B cell (primary cell): Measurements from ENCODE around the gene MBNL1. TPM values are rescaled to one million over a fixed set of nuclear protein-coding genes. Genes with fewer than 3 reads are reported as not detected.
A peak's percentile ranks its signal among the peaks of the same experiment; 100 is the strongest.

Source experiments
- ATAC-seq: fragments of 200-7000 bp; cut with Tn5 transposase; one replicate; pipeline ENCODE4 v1.10.0; 2021; ENCODE audit warnings: low read depth, mild to moderate bottlenecking, moderate number of reproducible peaks, moderate library complexity
- CTCF ChIA-PET: fragments of 350-600 bp; sonication (Branson Sonifier 250); formaldehyde crosslinking; loops from one replicate; lab custom pipeline; 2021; ENCODE audit warnings: antibody characterized with exemption, inconsistent platforms; lab: Charles Lee
- POLR2A ChIA-PET: fragments of 350-600 bp; sonication (Branson Sonifier 250); formaldehyde crosslinking; loops from one replicate; lab custom pipeline; 2021; ENCODE audit warnings: antibody characterized with exemption; lab: Charles Lee
- DNase-seq: peaks from one replicate; pipeline ENCODE4 v3.0.0; 2013
- H2AFZ ChIP-seq: 2 replicates; pipeline ENCODE4 v1.6.1; 2012; ENCODE audit warnings: mild to moderate bottlenecking, low read depth, low read length; ENCODE audit not compliant: insufficient read depth, poor library complexity, severe bottlenecking
- H3K27ac ChIP-seq, 2 donors: 1 replicate in 1 of 2; 2 replicates in 1 of 2; pipeline ENCODE4 v1.5.1; 2012 to 2013; ENCODE audit warnings: low read length in 2 of 2, mild to moderate bottlenecking in 2 of 2, moderate library complexity in 1 of 2
- H3K27me3 ChIP-seq, 4 experiments: fragments of 200-600 bp in 1 of 4; sonication (generic) in 1 of 4; replicated peaks in 1 of 4; 1 replicate in 2 of 4; 2 replicates in 2 of 4; pipeline versions ENCODE4 v1.6.1 to v1.7.0; 2013 to 2016; ENCODE audit warnings: low read length in 3 of 4, mild to moderate bottlenecking in 2 of 4, mixed read lengths in 1 of 4, moderate library complexity in 1 of 4; ENCODE audit not compliant: insufficient read depth in 4 of 4, control insufficient read depth in 3 of 4; ENCODE audit errors: control extremely low read depth in 1 of 4
- H3K36me3 ChIP-seq, 2 experiments: replicated peaks in 1 of 2; 1 replicate in 1 of 2; 2 replicates in 1 of 2; pipeline versions ENCODE4 v1.6.1 to v1.7.1; 2013; ENCODE audit warnings: low read length in 1 of 2; ENCODE audit not compliant: insufficient read depth in 2 of 2, control insufficient read depth in 1 of 2; ENCODE audit errors: control extremely low read depth in 1 of 2, extremely low read depth in 1 of 2
- H3K4me1 ChIP-seq, 2 donors: fragments of 200-600 bp in 1 of 2; sonication (generic) in 1 of 2; 1 replicate in 1 of 2; 2 replicates in 1 of 2; pipeline versions ENCODE4 v1.5.1 to v1.6.1; 2013 to 2017; ENCODE audit warnings: low read length in 2 of 2; ENCODE audit not compliant: control insufficient read depth in 2 of 2, insufficient read depth in 2 of 2
- H3K4me2 ChIP-seq: replicated peaks from 2 replicates; pipeline ENCODE3; 2012; ENCODE audit warnings: mild to moderate bottlenecking, low read depth, low read length; ENCODE audit not compliant: poor library complexity, severe bottlenecking
- H3K4me3 ChIP-seq, 5 experiments: fragments of 200-600 bp in 1 of 5; sonication (generic) in 1 of 5; 1 replicate in 3 of 5; 2 replicates in 2 of 5; pipeline versions ENCODE4 v1.5.1 to v1.7.0; 2011 to 2016; ENCODE audit warnings: low read length in 4 of 5, mild to moderate bottlenecking in 4 of 5, low read depth in 2 of 5, control low read depth in 1 of 5, moderate library complexity in 1 of 5; ENCODE audit not compliant: insufficient read depth in 1 of 5; ENCODE audit errors: control extremely low read depth in 1 of 5, extremely low read depth in 1 of 5
- H3K79me2 ChIP-seq: fragments of 200-600 bp; sonication (generic); one replicate; pipeline ENCODE4 v1.6.0; 2016; ENCODE audit warnings: low read length; ENCODE audit not compliant: control insufficient read depth, insufficient read depth
- H3K9ac ChIP-seq: fragments of 200-600 bp; sonication (generic); 2 replicates; pipeline ENCODE4 v1.6.1; 2017; ENCODE audit warnings: mild to moderate bottlenecking, low read length, moderate library complexity
- H3K9me3 ChIP-seq, 3 donors: one replicate each; pipeline versions ENCODE4 v1.6.1 to v1.7.1; 2013; ENCODE audit warnings: low read length in 2 of 3; ENCODE audit not compliant: control insufficient read depth in 2 of 3, insufficient read depth in 1 of 3; ENCODE audit errors: control extremely low read depth in 1 of 3
- H4K20me1 ChIP-seq: 2 replicates; pipeline ENCODE4 v1.6.0; 2012; ENCODE audit warnings: mild to moderate bottlenecking, low read length; ENCODE audit not compliant: insufficient read depth, control insufficient read depth, poor library complexity, severe bottlenecking
- H3K27ac Mint-ChIP-seq: one replicate; pipeline ENCODE4 v1.8.0; 2021; ENCODE audit warnings: mixed read lengths
- H3K27me3 Mint-ChIP-seq: one replicate; pipeline ENCODE4 v1.8.0; 2021; ENCODE audit warnings: mixed read lengths
- H3K4me1 Mint-ChIP-seq: one replicate; pipeline ENCODE4 v1.8.0; 2021; ENCODE audit warnings: mixed read lengths
- H3K4me3 Mint-ChIP-seq: one replicate; pipeline ENCODE4 v1.8.0; 2021; ENCODE audit warnings: mixed read lengths
- H3K9me3 Mint-ChIP-seq: one replicate; pipeline ENCODE4 v1.8.0; 2022; ENCODE audit warnings: mixed read lengths; ENCODE audit not compliant: insufficient read depth
- CTCF ChIP-seq: fragments of 200-600 bp; IDR thresholded peaks from one replicate; pipeline ENCODE4 v1.8.0; 2022; ENCODE audit warnings: antibody characterized with exemption, mild to moderate bottlenecking
- EZH2 ChIP-seq: IDR thresholded peaks from 2 replicates; pipeline ENCODE4 v1.6.1; 2012; ENCODE audit warnings: borderline replicate concordance, low read depth, mild to moderate bottlenecking, moderate library complexity, low read length; ENCODE audit not compliant: insufficient read depth, poor library complexity, severe bottlenecking
- WGBS: methylation state at CpG from one replicate; pipeline ENCODE4 v1.1.5; 2013; ENCODE audit warnings: missing lambda C conversion rate; ENCODE audit not compliant: insufficient coverage; 5-methylcytosine and 5-hydroxymethylcytosine counted together
- intact Hi-C: fragments of 100-400 bp; cut with micrococcal nuclease; formaldehyde crosslinking; loops from one replicate; pipeline ENCODE4 v1.10.0; 2022
- polyA plus RNA-seq: library from polyadenylated mRNA; depleted of rRNA; stranded (reverse); fragments of >200 nt; gene quantifications from 2 replicates; pipeline ENCODE4 v1.2.3, GENCODE V29; 2012
- total RNA-seq, 2 donors: library from RNA; stranded (reverse); fragments of 120-200 nt in 1 of 2; gene quantifications; 1 replicate in 1 of 2; 2 replicates in 1 of 2; pipeline versions ENCODE4 v1.2.3 to v1.2.4, GENCODE V29; 2013 to 2022

MBNL1 gene
- total and polyA plus RNA-seq, 2 donors (not counting 1 experiment from before 2014, with no cell fraction given) = 195 to 505 TPM

GRCh38 chr3:152307829-152308474 is 39.2 kb downstream of the MBNL1 start:
- no peak overlapping the region for H3K9ac ChIP-seq
- no peaks in the 10 kb centered on the region for H3K27me3 ChIP-seq
- ATAC-seq (no peak), DNase-seq (no peak)
- peaks cover 6% of the 10 kb centered on the region for H4K20me1 ChIP-seq
- peak overlapping the region in 1 of 2 donors; percentile 60 for H3K27ac ChIP-seq
- H3K36me3 ChIP-seq = peaks cover 0 to 32% of the 10 kb centered on the region in 2 experiments
- Mint-ChIP-seq H3K4me3 (no peak overlapping the region), H3K4me1 (peaks cover 61% of the 10 kb centered on the region), H3K27me3 (no peaks in the 10 kb centered on the region), H3K9me3 (no peaks in the 10 kb centered on the region), H3K27ac (peak overlapping the region; percentile 39)
- peaks cover 15 to 30% of the 10 kb centered on the region in 2 donors for H3K4me1 ChIP-seq
- H2AFZ ChIP-seq = no peak overlapping the region
- intact Hi-C loops = loop anchor here (2.0 to 5.0 kb wide), 2 partner anchors 15 to 36 kb away; no protein-coding TSS in a partner anchor
- TF ChIP-seq CTCF = no peak
- TF ChIP-seq EZH2 = no peak
- CTCF ChIA-PET = interaction anchor here (1.4 to 2.1 kb wide), 2 partner anchors 16 to 124 kb away, joined by 5 read pairs; no protein-coding TSS in a partner anchor
- POLR2A ChIA-PET = interaction anchor here (0.6 kb wide), 1 partner anchor 136 kb away, joined by 3 read pairs; no protein-coding TSS in a partner anchor
- no CpG with 5 or more reads among the region's 1 CpG for WGBS
- H3K79me2 ChIP-seq = peaks cover 99% of the 10 kb centered on the region
- peaks cover 0 to 3% (median 0%) of the 10 kb centered on the region in 3 donors for H3K9me3 ChIP-seq
- H3K4me2 ChIP-seq = no peak overlapping the region
- H3K4me3 ChIP-seq = no peak overlapping the region

GRCh38 chr3:152308475-152308844 is 39.7 kb downstream of the MBNL1 start:
- ATAC-seq = no peak
- H3K36me3 ChIP-seq = peaks cover 2 to 35% of the 10 kb centered on the region in 2 experiments
- H3K4me1 ChIP-seq = peaks cover 18 to 30% of the 10 kb centered on the region in 2 donors
- no peak overlapping the region for H3K4me2 ChIP-seq
- POLR2A ChIA-PET = no interaction called here
- H3K9ac ChIP-seq = no peak overlapping the region
- peak overlapping the region in 1 of 2 donors; percentile 60 for H3K27ac ChIP-seq
- H2AFZ ChIP-seq = no peak overlapping the region
- peaks cover 61% of the 10 kb centered on the region for H3K4me1 Mint-ChIP-seq
- DNase-seq = no peak
- H3K79me2 ChIP-seq = peaks cover 99% of the 10 kb centered on the region
- H3K9me3 ChIP-seq = peaks cover 0 to 3% (median 0%) of the 10 kb centered on the region in 3 donors
- CTCF ChIA-PET = interaction anchor here (1.4 to 2.1 kb wide), 2 partner anchors 16 to 125 kb away, joined by 5 read pairs; no protein-coding TSS in a partner anchor
- no peak overlapping the region for H3K4me3 ChIP-seq
- peaks cover 6% of the 10 kb centered on the region for H4K20me1 ChIP-seq
- H3K27me3 Mint-ChIP-seq = no peaks in the 10 kb centered on the region
- no peaks in the 10 kb centered on the region for H3K9me3 Mint-ChIP-seq
- TF ChIP-seq CTCF = no peak
- no peak for TF ChIP-seq EZH2
- H3K27me3 ChIP-seq = no peaks in the 10 kb centered on the region
- peak overlapping the region; percentile 39 for H3K27ac Mint-ChIP-seq
- H3K4me3 Mint-ChIP-seq = no peak overlapping the region
- 100% methylated on average over 1 of the region's 1 CpG for WGBS
- intact Hi-C loops = loop anchor here (5.0 kb wide), 1 partner anchor 36 kb away; no protein-coding TSS in a partner anchor
